ENCODE measurements around the gene ZFR.

ZFR gene

DNA sequence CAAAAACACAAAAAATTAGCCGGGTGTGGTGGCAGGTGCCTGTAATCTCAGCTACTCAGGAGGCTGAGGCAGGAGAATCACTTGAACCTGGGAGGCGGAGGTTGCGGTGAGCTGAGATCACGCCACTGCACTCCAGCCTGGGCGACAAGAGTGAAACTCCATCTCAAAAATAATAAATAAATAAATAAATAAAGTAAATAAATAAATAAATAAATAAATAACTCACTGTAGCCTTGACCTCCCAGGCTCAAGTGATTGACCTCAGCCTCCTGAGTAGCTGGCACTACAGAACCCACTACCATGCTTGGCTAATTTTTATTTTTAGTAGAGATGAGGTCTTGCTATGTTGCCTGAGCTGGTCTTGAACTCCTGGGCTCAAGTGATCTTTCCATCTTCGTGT is 77.3 kb downstream of the ZFR start:
- in situ Hi-C loops (cut with HindIII; ENCODE audit: low sequenced_read_pairs): loop anchor here (5.0 kb wide), 1 partner anchor 40 kb away; no protein-coding TSS in a partner anchor

- in situ Hi-C loops (cut with HindIII; ENCODE audit: low sequenced_read_pairs): loop anchor here (5.0 kb wide), 1 partner anchor 42 kb away; no protein-coding TSS in a partner anchor
Measured at GRCh38 chr5:32365623-32366022, 78.9 kb downstream of the ZFR start.

- in situ Hi-C loops (cut with HindIII; ENCODE audit: low sequenced_read_pairs): no loop called here
Measured at GRCh38 chr5:32363030-32363429, 81.5 kb downstream of the ZFR start.

DNA sequence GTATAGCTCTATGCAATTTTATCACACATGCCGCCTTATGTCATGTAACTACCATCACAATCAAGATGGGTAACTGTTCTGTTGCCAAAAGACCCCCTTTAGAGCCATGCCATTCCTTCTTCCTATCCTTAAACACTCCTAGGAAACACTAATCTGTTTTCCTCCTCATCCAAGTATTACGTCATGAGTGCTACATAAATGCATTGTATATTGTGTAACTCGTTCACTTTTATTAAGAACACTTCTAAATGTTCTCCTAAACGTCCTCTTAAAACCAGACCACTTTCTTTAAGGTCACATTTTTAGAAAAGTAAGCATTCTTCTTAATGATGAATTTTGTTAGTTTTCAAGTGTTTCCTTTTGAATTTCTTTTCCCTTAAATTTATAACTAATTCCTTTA is 82.0 kb downstream of the ZFR start:
- in situ Hi-C loops (cut with HindIII; ENCODE audit: low sequenced_read_pairs): no loop called here

- in situ Hi-C loops (cut with HindIII; ENCODE audit: low sequenced_read_pairs): no loop called here
Measured at GRCh38 chr5:32360906-32361305, 83.6 kb downstream of the ZFR start.

- in situ Hi-C loops (cut with HindIII; ENCODE audit: low sequenced_read_pairs): no loop called here
Measured at GRCh38 chr5:32358611-32359010, 85.9 kb downstream of the ZFR start.

- in situ Hi-C loops (cut with HindIII; ENCODE audit: low sequenced_read_pairs): no loop called here
Measured at GRCh38 chr5:32357658-32358057, 86.9 kb downstream of the ZFR start.

DNA sequence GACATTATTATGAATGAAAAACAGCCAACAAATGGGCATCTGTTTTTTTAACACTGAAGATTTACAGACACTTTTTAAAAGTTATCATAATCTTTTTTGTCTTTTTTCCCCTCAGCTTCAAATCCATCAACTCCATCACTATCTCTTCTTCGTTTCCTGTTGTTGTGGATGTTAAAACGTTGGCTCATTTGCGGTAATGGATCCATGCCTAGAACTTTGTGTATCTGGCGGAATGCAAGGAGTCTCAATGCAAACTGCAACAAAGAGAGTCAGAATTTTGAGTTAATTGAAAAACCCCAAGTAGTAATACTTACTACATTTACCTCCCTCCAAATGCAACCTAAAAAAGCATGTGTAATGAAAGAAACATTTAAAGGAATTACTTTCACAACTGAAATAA is 88.9 kb downstream of the ZFR start:
- in situ Hi-C loops (cut with HindIII; ENCODE audit: low sequenced_read_pairs): no loop called here

DNA sequence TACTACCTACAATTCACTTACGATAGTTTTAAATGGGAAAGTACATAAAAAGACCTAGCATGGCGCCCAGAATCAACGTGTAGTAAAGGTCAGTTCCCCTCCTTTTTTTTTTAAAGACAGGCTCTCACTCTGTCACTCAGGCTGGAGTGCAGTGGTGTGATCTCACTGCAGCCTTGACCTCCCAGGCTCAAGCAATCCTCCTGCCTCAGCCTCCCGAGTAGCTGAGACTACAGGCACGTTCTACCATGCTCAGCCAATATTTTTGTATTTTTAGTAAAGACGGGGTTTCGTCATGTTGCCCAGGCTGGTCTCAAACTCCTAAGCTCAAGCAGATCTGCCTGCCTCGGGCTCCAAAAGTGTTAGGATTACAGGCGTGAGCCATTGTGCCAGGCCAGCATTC is 91.1 kb downstream of the ZFR start:
- in situ Hi-C loops (cut with HindIII; ENCODE audit: low sequenced_read_pairs): no loop called here

DNA sequence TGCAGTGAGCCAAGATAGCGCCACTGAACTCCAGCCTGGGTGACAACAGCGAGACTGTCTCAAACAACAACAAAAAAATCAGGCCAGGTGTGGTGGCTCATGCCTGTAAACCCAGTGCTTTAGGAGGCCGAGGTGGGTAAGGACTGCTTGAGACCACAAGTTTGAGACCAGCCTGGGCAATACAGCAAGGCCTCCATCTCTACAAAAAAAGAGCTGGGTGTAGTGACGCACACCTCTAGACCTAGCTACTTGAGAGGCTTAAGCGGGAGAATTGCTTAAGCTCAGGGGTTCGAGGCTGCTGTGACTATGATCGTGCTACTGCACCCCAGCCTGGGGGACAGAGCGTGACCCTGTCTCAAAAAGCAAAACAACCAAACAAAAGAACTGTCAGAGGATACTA is 91.9 kb downstream of the ZFR start:
- in situ Hi-C loops (cut with HindIII; ENCODE audit: low sequenced_read_pairs): no loop called here

- in situ Hi-C loops (cut with HindIII; ENCODE audit: low sequenced_read_pairs): no loop called here
Measured at GRCh38 chr5:32346869-32347268, 97.7 kb downstream of the ZFR start.

GRCh38 chr5:32343058-32343672 is 101.4 kb downstream of the ZFR start:
- in situ Hi-C loops (cut with HindIII; ENCODE audit: low sequenced_read_pairs): loop anchor here (5.0 kb wide), 1 partner anchor 96 kb away; no protein-coding TSS in a partner anchor

GRCh38 chr5:32342656-32343055 is 101.9 kb downstream of the ZFR start:
- in situ Hi-C loops (cut with HindIII; ENCODE audit: low sequenced_read_pairs): loop anchor here (5.0 kb wide), 1 partner anchor 95 kb away; no protein-coding TSS in a partner anchor

- in situ Hi-C loops (cut with HindIII; ENCODE audit: low sequenced_read_pairs): loop anchor here (5.0 kb wide), 1 partner anchor 93 kb away; no protein-coding TSS in a partner anchor
Measured at GRCh38 chr5:32339878-32340277, 104.7 kb downstream of the ZFR start.

DNA sequence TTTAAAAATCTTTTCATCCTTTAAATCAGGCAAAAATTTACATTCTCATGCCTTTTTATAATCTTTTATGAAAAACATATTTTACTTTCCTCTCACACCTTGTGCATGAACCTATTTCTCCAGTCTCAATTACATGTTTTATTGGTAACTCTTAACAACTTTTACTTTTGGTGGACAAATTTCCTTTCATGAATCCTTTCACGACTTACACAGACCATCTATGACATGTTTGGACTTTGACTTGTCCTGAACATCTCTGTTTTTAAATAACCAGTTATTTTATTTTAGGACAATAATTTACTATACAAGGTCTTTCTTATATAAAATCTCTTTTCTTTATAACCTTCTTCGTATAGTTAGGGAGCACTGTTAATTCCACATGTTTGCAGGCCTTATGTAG is 105.3 kb downstream of the ZFR start:
- in situ Hi-C loops (cut with HindIII; ENCODE audit: low sequenced_read_pairs): no loop called here

GRCh38 chr5:32332966-32333365 is 111.6 kb downstream of the ZFR start:
- in situ Hi-C loops (cut with HindIII; ENCODE audit: low sequenced_read_pairs): no loop called here

- in situ Hi-C loops (cut with HindIII; ENCODE audit: low sequenced_read_pairs): no loop called here
Measured at GRCh38 chr5:32332361-32332760, 112.2 kb downstream of the ZFR start.

GRCh38 chr5:32331935-32332274 is 112.6 kb downstream of the ZFR start:
- in situ Hi-C loops (cut with HindIII; ENCODE audit: low sequenced_read_pairs): no loop called here

GRCh38 chr5:32331217-32331934 is 113.2 kb downstream of the ZFR start:
- in situ Hi-C loops (cut with HindIII; ENCODE audit: low sequenced_read_pairs): no loop called here

GRCh38 chr5:32330126-32330971 is 114.2 kb downstream of the ZFR start:
- in situ Hi-C loops (cut with HindIII; ENCODE audit: low sequenced_read_pairs): no loop called here

- in situ Hi-C loops (cut with HindIII; ENCODE audit: low sequenced_read_pairs): no loop called here
Measured at GRCh38 chr5:32329395-32329834, 115.1 kb downstream of the ZFR start.

Measured in endothelial cell of hepatic sinusoid (primary cell).